A673 (cell line): ENCODE measurements around the gene PRKCI. TPM values are rescaled to one million over a fixed set of nuclear protein-coding genes. Genes with fewer than 3 reads are reported as not detected.
"Not testable (repeated sequence)": the region's sequence is repeated elsewhere in the genome, so short reads cannot be mapped to it uniquely, and the experiment has no call there.

Experiments used
- BruUV-seq: library from RNA; stranded (reverse); fragments of 400-500 nt; replicated peaks from 2 replicates; lab custom pipeline; 2021; lab: Mats Ljungman, UMichigan
- CTCF ChIA-PET: fragments of 300-600 bp; sonication (Branson Sonifier 250); formaldehyde crosslinking; loops from one replicate; lab custom pipeline; 2022; ENCODE audit warnings: antibody characterized with exemption; lab: Charles Lee
- POLR2A ChIA-PET: fragments of 300-600 bp; sonication (Branson Sonifier 250); formaldehyde crosslinking; loops from one replicate; lab custom pipeline; 2022; ENCODE audit warnings: antibody characterized with exemption; ENCODE audit not compliant: low non-redundant PET; lab: Charles Lee
- DNase-seq: peaks from one replicate; pipeline ENCODE4 v3.0.0-alpha.2; 2015; ENCODE audit warnings: low spot score
- H3K27ac ChIP-seq: fragments of 200-600 bp; sonication (generic); 2 replicates; pipeline ENCODE4 v1.5.1; 2016; ENCODE audit warnings: mixed run types, low read depth, mild to moderate bottlenecking, mixed read lengths, antibody characterized with exemption, low read length; ENCODE audit not compliant: poor library complexity, severe bottlenecking
- H3K27me3 ChIP-seq: fragments of 200-600 bp; sonication (generic); replicated peaks from 2 replicates; pipeline ENCODE4 v1.6.1; 2017; ENCODE audit warnings: mixed run types, low read depth, mild to moderate bottlenecking, mixed read lengths, antibody characterized with exemption, low read length; ENCODE audit not compliant: insufficient read depth, poor library complexity
- H3K36me3 ChIP-seq: fragments of 200-600 bp; sonication (generic); 2 replicates; pipeline ENCODE4 v1.6.1; 2016; ENCODE audit warnings: mixed run types, mild to moderate bottlenecking, mixed read lengths, antibody characterized with exemption, low read length; ENCODE audit not compliant: insufficient read depth, poor library complexity, severe bottlenecking
- H3K4me1 ChIP-seq: fragments of 200-600 bp; sonication (generic); 2 replicates; pipeline ENCODE4 v1.6.1; 2017; ENCODE audit warnings: mixed run types, mild to moderate bottlenecking, mixed read lengths, antibody characterized with exemption, low read length; ENCODE audit not compliant: insufficient read depth, poor library complexity, severe bottlenecking
- H3K4me3 ChIP-seq: fragments of 200-600 bp; sonication (generic); 2 replicates; pipeline ENCODE4 v1.5.1; 2016; ENCODE audit warnings: low read depth, mixed run types, mild to moderate bottlenecking, mixed read lengths, low read length; ENCODE audit not compliant: poor library complexity, severe bottlenecking
- H3K9me3 ChIP-seq: fragments of 200-600 bp; sonication (generic); 2 replicates; pipeline ENCODE4 v1.6.1; 2016; ENCODE audit warnings: mixed run types, low read depth, mild to moderate bottlenecking, mixed read lengths, antibody characterized with exemption, low read length; ENCODE audit not compliant: poor library complexity, severe bottlenecking
- EZH2 ChIP-seq: fragments of 200-600 bp; sonication (generic); IDR thresholded peaks from 2 replicates; pipeline ENCODE4 v1.6.1; 2017; ENCODE audit warnings: borderline replicate concordance, low read depth, mild to moderate bottlenecking, mixed read lengths, antibody characterized with exemption, low read length; ENCODE audit not compliant: poor library complexity, severe bottlenecking
- intact Hi-C: fragments of 100-400 bp; cut with micrococcal nuclease; formaldehyde crosslinking; loops from one replicate; pipeline ENCODE4 v1.10.0; 2022; ENCODE audit not compliant: unreplicated experiment
- total RNA-seq: library from RNA; stranded (reverse); gene quantifications from 2 replicates; pipeline ENCODE4 v1.2.3, GENCODE V29; 2021
- TF ChIP-seq, protein P1 (sequence below): fragments of 300-800, 200-600 bp; sonication (generic); conservative IDR thresholded peaks from 2 replicates; pipeline ENCODE4 v1.5.1; 2017; ENCODE audit warnings: low read depth, mild to moderate bottlenecking, antibody characterized with exemption, low read length, moderate library complexity, mixed read lengths

PRKCI gene
- total RNA-seq, 1 experiment from 2014 or later = 48.2 TPM

DNA sequence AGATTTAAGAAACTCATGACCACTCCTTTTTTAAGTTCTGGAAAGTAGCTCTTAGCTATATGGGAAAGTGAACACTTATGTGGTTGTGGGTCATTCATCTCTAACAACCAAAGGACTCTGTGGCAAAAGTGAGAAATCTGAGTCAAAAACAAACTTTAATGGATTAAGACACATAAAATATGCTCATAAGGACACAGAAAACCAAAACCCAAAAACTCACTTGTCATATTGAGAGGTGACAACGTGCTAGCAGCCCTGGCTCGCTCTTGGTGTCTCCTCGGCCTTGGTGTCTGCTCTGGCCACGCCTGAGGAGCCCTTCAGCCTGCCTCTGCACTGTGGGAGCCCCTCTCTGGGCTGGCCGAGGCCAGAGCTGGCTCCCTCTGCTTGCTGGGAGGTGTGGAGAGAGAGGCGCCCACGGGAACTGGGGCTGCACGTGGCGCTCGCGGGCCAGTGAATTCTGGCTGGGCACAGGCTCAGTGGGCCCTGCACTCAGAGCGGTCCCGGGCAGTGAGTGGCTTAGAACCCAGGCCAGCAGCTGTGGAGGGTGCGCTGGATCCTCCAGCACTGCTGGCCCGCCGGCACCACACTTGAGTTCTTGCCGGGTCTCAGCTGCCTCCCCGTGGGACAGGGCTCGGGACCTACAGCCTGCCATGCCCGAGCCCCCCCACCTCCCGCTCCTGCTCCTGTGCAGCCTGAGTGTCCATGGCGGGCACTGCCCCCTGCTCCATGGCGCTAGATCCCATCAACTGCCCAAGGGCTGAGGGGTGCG lies 105.0 kb downstream of the PRKCI start:
- no peak overlapping the region for H3K27ac ChIP-seq
- POLR2A ChIA-PET = no interaction called here
- intact Hi-C loops = no loop called here
- TF ChIP-seq, protein P1, sequence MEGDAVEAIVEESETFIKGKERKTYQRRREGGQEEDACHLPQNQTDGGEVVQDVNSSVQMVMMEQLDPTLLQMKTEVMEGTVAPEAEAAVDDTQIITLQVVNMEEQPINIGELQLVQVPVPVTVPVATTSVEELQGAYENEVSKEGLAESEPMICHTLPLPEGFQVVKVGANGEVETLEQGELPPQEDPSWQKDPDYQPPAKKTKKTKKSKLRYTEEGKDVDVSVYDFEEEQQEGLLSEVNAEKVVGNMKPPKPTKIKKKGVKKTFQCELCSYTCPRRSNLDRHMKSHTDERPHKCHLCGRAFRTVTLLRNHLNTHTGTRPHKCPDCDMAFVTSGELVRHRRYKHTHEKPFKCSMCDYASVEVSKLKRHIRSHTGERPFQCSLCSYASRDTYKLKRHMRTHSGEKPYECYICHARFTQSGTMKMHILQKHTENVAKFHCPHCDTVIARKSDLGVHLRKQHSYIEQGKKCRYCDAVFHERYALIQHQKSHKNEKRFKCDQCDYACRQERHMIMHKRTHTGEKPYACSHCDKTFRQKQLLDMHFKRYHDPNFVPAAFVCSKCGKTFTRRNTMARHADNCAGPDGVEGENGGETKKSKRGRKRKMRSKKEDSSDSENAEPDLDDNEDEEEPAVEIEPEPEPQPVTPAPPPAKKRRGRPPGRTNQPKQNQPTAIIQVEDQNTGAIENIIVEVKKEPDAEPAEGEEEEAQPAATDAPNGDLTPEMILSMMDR = no peak
- TF ChIP-seq EZH2 = no peak
- H3K4me3 ChIP-seq = no peak overlapping the region
- no peaks in the 10 kb centered on the region for H3K27me3 ChIP-seq
- H3K4me1 ChIP-seq = no peaks in the 10 kb centered on the region
- BruUV-seq = no TSS peak
- no peaks in the 10 kb centered on the region for H3K9me3 ChIP-seq
- no peak for DNase-seq
- CTCF ChIA-PET = no interaction called here
- H3K36me3 ChIP-seq = no peaks in the 10 kb centered on the region

DNA sequence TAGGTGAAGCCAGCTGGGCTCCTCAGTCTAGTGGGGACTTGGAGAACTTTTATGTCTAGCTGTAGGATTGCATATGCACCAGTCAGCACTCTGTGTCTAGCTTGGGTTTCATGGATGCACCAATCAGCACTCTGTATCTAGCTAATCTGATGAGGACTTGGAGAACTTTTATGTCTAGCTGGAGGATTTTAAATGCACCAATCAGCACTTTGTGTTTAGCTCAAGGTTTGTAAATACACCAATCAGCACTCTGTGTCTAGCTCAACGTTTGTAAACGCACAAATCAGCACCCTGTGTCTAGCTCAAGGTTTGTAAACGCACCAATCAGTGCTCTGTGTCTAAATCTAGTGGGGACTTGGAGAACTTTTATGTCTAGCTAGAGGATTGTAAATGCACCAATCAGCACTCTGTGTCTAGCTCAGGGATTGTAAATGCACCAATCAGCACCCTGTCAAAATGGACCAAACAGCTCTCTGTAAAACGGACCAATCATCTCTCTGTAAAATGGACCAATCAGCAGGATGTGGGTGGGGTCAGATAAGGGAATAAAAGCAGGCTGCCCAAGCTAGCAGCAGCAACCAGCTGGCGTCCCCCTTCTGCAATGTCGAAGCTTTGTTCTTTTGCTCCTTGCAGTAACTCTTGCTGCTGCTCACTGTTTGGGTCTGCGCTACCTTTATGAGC lies 105.8 kb downstream of the PRKCI start:
- H3K4me1 ChIP-seq, H3K27ac ChIP-seq, H3K27me3 ChIP-seq, POLR2A ChIA-PET, H3K36me3 ChIP-seq, intact Hi-C loops, DNase-seq, BruUV-seq, H3K9me3 ChIP-seq, H3K4me3 ChIP-seq, CTCF ChIA-PET: not testable (repeated sequence)

DNA sequence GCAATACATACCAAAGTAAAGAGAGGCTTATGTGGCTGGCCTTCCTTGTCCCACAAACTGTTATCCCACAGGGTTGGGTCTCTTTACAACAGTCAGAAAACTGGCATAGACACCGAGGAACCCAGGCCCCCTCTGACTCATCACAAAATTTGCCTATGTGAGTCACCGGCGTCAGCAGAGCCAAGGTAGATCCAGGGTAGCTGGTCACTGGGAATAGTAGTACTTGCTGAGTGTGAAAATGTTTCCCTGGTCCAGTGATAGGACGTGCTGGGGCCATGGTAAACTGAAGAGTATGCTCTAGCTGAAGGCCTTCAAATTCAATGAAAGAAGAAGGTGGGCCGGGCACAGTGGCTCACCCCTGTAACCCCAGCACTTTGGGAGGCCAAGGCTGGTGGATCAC lies 108.1 kb downstream of the PRKCI start:
- TF ChIP-seq, protein P1 = no peak
- TF ChIP-seq EZH2 = no peak
- H3K27me3 ChIP-seq = no peaks in the 10 kb centered on the region
- BruUV-seq = no TSS peak
- no peak overlapping the region for H3K27ac ChIP-seq
- no peaks in the 10 kb centered on the region for H3K36me3 ChIP-seq
- H3K4me1 ChIP-seq = no peaks in the 10 kb centered on the region
- CTCF ChIA-PET = interaction anchor here (0.6 kb wide), 1 partner anchor 48 kb away, joined by 4 read pairs; no protein-coding TSS in a partner anchor
- H3K9me3 ChIP-seq = no peaks in the 10 kb centered on the region
- intact Hi-C loops = no loop called here
- POLR2A ChIA-PET = no interaction called here
- peak; percentile 19 for DNase-seq
- H3K4me3 ChIP-seq = no peak overlapping the region
